Natural killer cell (primary cell): Measurements from ENCODE around the gene PHF3. TPM values are rescaled to one million over a fixed set of nuclear protein-coding genes. Genes with fewer than 3 reads are reported as not detected.

ENCODE experiments used
- ATAC-seq, 3 donors: fragments of 150-1000 bp in 2 of 3; fragments of 200-7000 bp in 1 of 3; cut with Tn5 transposase; 1 replicate in 1 of 3; 2 replicates in 2 of 3; pipeline ENCODE4 v1.10.0; 2021; ENCODE audit warnings: mild to moderate bottlenecking in 2 of 3, moderate library complexity in 2 of 3
- DNase-seq, 2 donors: peaks; one replicate each; pipeline versions ENCODE4 v3.0.0 to v3.0.0-alpha.2; 2013 to 2021; ENCODE audit warnings: mixed read lengths in 1 of 2
- H3K27ac ChIP-seq: one replicate; pipeline ENCODE4 v1.5.1; 2013; ENCODE audit warnings: mild to moderate bottlenecking, low read length
- H3K27me3 ChIP-seq: one replicate; pipeline ENCODE4 v1.6.1; 2013; ENCODE audit warnings: low read length; ENCODE audit not compliant: control insufficient read depth, insufficient read depth
- H3K36me3 ChIP-seq: one replicate; pipeline ENCODE4 v1.6.1; 2013; ENCODE audit warnings: low read length; ENCODE audit not compliant: control insufficient read depth, insufficient read depth
- H3K4me1 ChIP-seq: one replicate; pipeline ENCODE4 v1.6.1; 2013; ENCODE audit warnings: low read length; ENCODE audit not compliant: control insufficient read depth, insufficient read depth
- H3K4me3 ChIP-seq: one replicate; pipeline ENCODE4 v1.5.1; 2013; ENCODE audit warnings: low read length
- H3K9me3 ChIP-seq: one replicate; pipeline ENCODE4 v1.6.1; 2013; ENCODE audit warnings: low read length; ENCODE audit not compliant: control insufficient read depth, insufficient read depth
- H3K27ac Mint-ChIP-seq, 2 donors: one replicate each; pipeline ENCODE4 v1.8.0; 2022; ENCODE audit warnings: mild to moderate bottlenecking in 2 of 2, mixed read lengths in 2 of 2, moderate library complexity in 1 of 2
- H3K27me3 Mint-ChIP-seq, 2 donors: one replicate each; pipeline ENCODE4 v1.8.0; 2022; ENCODE audit warnings: low read depth in 2 of 2, mixed read lengths in 2 of 2
- H3K36me3 Mint-ChIP-seq: one replicate; pipeline ENCODE4 v1.8.0; 2022; ENCODE audit warnings: mixed read lengths
- H3K4me1 Mint-ChIP-seq, 2 donors: one replicate each; pipeline ENCODE4 v1.8.0; 2022; ENCODE audit warnings: mixed read lengths in 2 of 2
- H3K4me3 Mint-ChIP-seq: one replicate; pipeline ENCODE4 v1.8.0; 2022; ENCODE audit warnings: mild to moderate bottlenecking, moderate library complexity, mixed read lengths
- H3K9me3 Mint-ChIP-seq, 2 donors: one replicate each; pipeline ENCODE4 v1.8.0; 2022; ENCODE audit warnings: mixed read lengths in 2 of 2
- WGBS: methylation state at CpG from one replicate; pipeline ENCODE4 v1.1.7; 2013; ENCODE audit warnings: missing lambda C conversion rate; ENCODE audit not compliant: insufficient coverage; 5-methylcytosine and 5-hydroxymethylcytosine counted together
- intact Hi-C: fragments of 100-400 bp; cut with micrococcal nuclease; formaldehyde crosslinking; loops from one replicate; pipeline ENCODE4 v1.14.2; 2022
- total RNA-seq, 4 donors: library from RNA; stranded (reverse); fragments of 120-200 nt in 1 of 4; gene quantifications; one replicate each; pipeline versions ENCODE4 v1.2.3 to v1.2.4, GENCODE V29; 2013 to 2022
- TF ChIP-seq, protein P1 (sequence below): fragments of 200-600 bp; IDR thresholded peaks from one replicate; pipeline ENCODE4 v1.8.0; 2022; ENCODE audit warnings: antibody characterized with exemption

The PHF3 gene
- total RNA-seq, 3 donors from 2014 or later (not counting 1 experiment from before 2014, with no cell fraction given), result 80.2 to 84.4 (median 84.0) TPM

DNA sequence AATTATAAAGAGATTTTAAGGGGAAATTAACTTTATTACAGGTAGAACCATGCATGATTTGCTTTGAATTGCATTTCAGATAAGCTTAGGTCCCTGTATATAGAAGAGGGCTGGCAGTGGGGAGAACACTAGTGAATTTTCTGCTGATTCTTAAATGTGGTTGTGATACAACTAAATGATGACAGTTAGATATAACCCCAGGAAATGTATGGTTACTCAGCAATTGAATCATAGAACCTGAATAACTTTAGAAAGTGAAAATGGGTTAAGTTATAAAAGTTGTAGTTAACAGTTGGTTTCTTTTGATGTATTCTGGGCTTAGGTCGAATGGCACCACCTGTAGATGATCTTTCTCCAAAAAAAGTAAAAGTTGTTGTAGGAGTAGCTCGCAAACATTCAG is 70.1 kb downstream of the PHF3 start:
- Mint-ChIP-seq H3K9me3 (no peaks in the 10 kb centered on the region), H3K27me3 (no peaks in the 10 kb centered on the region), H3K36me3 (peaks cover 26% of the 10 kb centered on the region), H3K27ac (peak overlapping the region; percentile 53 to 65), H3K4me1 (peaks cover 17 to 22% of the 10 kb centered on the region in 2 donors), H3K4me3 (no peak overlapping the region)
- ATAC-seq, result no peak
- WGBS, result 73% methylated on average over 2 of the region's 2 CpGs
- no peaks in the 10 kb centered on the region for H3K27me3 ChIP-seq
- H3K4me1 ChIP-seq, result no peaks in the 10 kb centered on the region
- peaks cover 71% of the 10 kb centered on the region for H3K36me3 ChIP-seq
- H3K4me3 ChIP-seq, result no peak overlapping the region
- H3K9me3 ChIP-seq, result no peaks in the 10 kb centered on the region
- TF ChIP-seq, protein P1, sequence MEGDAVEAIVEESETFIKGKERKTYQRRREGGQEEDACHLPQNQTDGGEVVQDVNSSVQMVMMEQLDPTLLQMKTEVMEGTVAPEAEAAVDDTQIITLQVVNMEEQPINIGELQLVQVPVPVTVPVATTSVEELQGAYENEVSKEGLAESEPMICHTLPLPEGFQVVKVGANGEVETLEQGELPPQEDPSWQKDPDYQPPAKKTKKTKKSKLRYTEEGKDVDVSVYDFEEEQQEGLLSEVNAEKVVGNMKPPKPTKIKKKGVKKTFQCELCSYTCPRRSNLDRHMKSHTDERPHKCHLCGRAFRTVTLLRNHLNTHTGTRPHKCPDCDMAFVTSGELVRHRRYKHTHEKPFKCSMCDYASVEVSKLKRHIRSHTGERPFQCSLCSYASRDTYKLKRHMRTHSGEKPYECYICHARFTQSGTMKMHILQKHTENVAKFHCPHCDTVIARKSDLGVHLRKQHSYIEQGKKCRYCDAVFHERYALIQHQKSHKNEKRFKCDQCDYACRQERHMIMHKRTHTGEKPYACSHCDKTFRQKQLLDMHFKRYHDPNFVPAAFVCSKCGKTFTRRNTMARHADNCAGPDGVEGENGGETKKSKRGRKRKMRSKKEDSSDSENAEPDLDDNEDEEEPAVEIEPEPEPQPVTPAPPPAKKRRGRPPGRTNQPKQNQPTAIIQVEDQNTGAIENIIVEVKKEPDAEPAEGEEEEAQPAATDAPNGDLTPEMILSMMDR, result no peak
- no peak overlapping the region for H3K27ac ChIP-seq
- DNase-seq, result no peak
- intact Hi-C loops, result no loop called here

DNA sequence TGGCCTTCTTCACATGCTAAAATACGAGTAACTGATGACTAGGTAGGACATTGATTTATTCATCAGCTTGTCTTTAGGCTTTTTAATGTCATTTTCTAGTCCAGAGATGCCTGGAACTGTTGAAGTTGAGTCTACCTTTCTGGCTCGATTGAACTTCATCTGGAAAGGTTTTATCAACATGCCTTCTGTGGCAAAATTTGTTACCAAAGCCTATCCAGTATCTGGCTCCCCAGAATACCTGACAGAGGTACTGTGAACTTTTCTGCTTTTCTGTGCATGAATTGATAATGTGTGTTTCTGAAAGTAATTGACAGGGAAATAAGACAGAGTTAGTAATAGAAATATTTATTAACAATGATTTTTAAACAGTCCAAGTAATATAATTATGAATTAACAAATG is 71.0 kb downstream of the PHF3 start:
- Histone ChIP-seq H3K4me3 (no peak overlapping the region), H3K4me1 (no peaks in the 10 kb centered on the region), H3K27me3 (no peaks in the 10 kb centered on the region), H3K9me3 (no peaks in the 10 kb centered on the region), H3K27ac (no peak overlapping the region), H3K36me3 (peaks cover 74% of the 10 kb centered on the region)
- ATAC-seq (no peak), DNase-seq (no peak)
- Mint-ChIP-seq H3K4me3 (no peak overlapping the region), H3K27ac (peak overlapping the region in 1 of 2 donors; percentile 53), H3K4me1 (peaks cover 17 to 19% of the 10 kb centered on the region in 2 donors), H3K27me3 (no peaks in the 10 kb centered on the region), H3K36me3 (peaks cover 28% of the 10 kb centered on the region), H3K9me3 (no peaks in the 10 kb centered on the region)
- intact Hi-C loops, result no loop called here
- 89% methylated on average over 2 of the region's 2 CpGs for WGBS
- TF ChIP-seq, protein P1, result no peak

DNA sequence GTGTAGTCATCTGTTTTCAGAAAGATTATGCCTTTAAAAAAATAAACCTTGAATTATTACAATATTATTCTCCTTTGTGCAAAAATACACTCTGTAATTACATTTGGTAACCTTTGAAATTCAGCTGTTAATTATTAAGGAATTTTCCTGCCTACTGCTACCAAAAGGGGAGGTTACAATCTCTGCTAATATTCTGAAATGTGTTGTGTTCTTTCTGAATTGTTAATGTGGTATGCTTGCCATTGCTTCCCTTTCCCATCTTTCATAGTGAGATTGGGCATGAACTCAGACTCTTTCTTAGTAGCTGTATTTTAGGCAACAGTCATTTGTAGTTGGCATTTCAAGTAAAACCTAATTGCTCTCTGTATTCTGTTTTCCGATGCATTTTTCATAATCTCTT is 73.0 kb downstream of the PHF3 start:
- TF ChIP-seq, protein P1, result no peak
- H3K36me3 Mint-ChIP-seq, result peaks cover 27% of the 10 kb centered on the region
- no peaks in the 10 kb centered on the region for H3K27me3 Mint-ChIP-seq
- no peak overlapping the region for H3K4me3 Mint-ChIP-seq
- H3K27ac Mint-ChIP-seq, result no peak overlapping the region
- ATAC-seq, result no peak
- WGBS, result no CpG with 5 or more reads among the region's 1 CpG
- Histone ChIP-seq H3K36me3 (peaks cover 77% of the 10 kb centered on the region), H3K27me3 (no peaks in the 10 kb centered on the region), H3K27ac (no peak overlapping the region), H3K4me3 (no peak overlapping the region), H3K4me1 (no peaks in the 10 kb centered on the region), H3K9me3 (no peaks in the 10 kb centered on the region)
- intact Hi-C loops, result no loop called here
- DNase-seq, result no peak
- H3K9me3 Mint-ChIP-seq, result no peaks in the 10 kb centered on the region
- peaks cover 17 to 21% of the 10 kb centered on the region in 2 donors for H3K4me1 Mint-ChIP-seq

- peak overlapping the region in 1 of 2 donors; percentile 58 for H3K27ac Mint-ChIP-seq
Observed at GRCh38 chr6:63709148-63709547, 73.5 kb downstream of the PHF3 start.

More at GRCh38 chr6:63709148-63709547, 73.5 kb downstream of the PHF3 start:
- H3K27ac ChIP-seq, result no peak overlapping the region
- no peak overlapping the region for H3K4me3 ChIP-seq
- intact Hi-C loops, result no loop called here
- no peak for ATAC-seq
- Mint-ChIP-seq H3K4me3 (no peak overlapping the region), H3K27me3 (no peaks in the 10 kb centered on the region), H3K9me3 (no peaks in the 10 kb centered on the region), H3K4me1 (peaks cover 17 to 21% of the 10 kb centered on the region in 2 donors), H3K36me3 (peaks cover 25% of the 10 kb centered on the region)
- no peak for DNase-seq
- H3K4me1 ChIP-seq, result no peaks in the 10 kb centered on the region
- H3K27me3 ChIP-seq, result no peaks in the 10 kb centered on the region
- H3K36me3 ChIP-seq, result peaks cover 74% of the 10 kb centered on the region
- TF ChIP-seq, protein P1, result no peak
- no peaks in the 10 kb centered on the region for H3K9me3 ChIP-seq
